Mesothelial cell of epicardium (in vitro differentiated cells): Measurements from ENCODE around the gene CPHXL2. TPM values are rescaled to one million over a fixed set of nuclear protein-coding genes. Genes with fewer than 3 reads are reported as not detected.

Experiments used
- DNase-seq, 2 experiments: peaks; one replicate each; pipeline ENCODE4 v3.0.0; 2021; ENCODE audit warnings: low spot score in 2 of 2; ENCODE audit not compliant: unreplicated experiment in 2 of 2
- H3K27ac Mint-ChIP-seq: 2 replicates; pipeline ENCODE4 v1.8.0; 2021; ENCODE audit warnings: mixed read lengths
- H3K27me3 Mint-ChIP-seq: 2 replicates; pipeline ENCODE4 v1.8.0; 2021; ENCODE audit warnings: low read depth, mixed read lengths
- H3K36me3 Mint-ChIP-seq: 2 replicates; pipeline ENCODE4 v1.8.0; 2021; ENCODE audit warnings: mixed read lengths
- H3K4me1 Mint-ChIP-seq: 2 replicates; pipeline ENCODE4 v1.8.0; 2021; ENCODE audit warnings: mixed read lengths
- H3K4me3 Mint-ChIP-seq: 2 replicates; pipeline ENCODE4 v1.8.0; 2021; ENCODE audit warnings: mild to moderate bottlenecking, moderate library complexity, mixed read lengths
- H3K9me3 Mint-ChIP-seq: 2 replicates; pipeline ENCODE4 v1.8.0; 2021; ENCODE audit warnings: mixed read lengths
- total RNA-seq: library from RNA; stranded (reverse); gene quantifications from 3 replicates; pipeline ENCODE4 v1.2.1, GENCODE V29; 2021
- TF ChIP-seq, protein P1 (sequence below): fragments of 200-600 bp; sonication (generic); IDR thresholded peaks from one replicate; pipeline ENCODE4 v1.5.0; 2021; ENCODE audit warnings: antibody characterized with exemption; ENCODE audit not compliant: unreplicated experiment

The CPHXL2 gene
- total RNA-seq, 1 donor from 2014 or later: not detected

DNA sequence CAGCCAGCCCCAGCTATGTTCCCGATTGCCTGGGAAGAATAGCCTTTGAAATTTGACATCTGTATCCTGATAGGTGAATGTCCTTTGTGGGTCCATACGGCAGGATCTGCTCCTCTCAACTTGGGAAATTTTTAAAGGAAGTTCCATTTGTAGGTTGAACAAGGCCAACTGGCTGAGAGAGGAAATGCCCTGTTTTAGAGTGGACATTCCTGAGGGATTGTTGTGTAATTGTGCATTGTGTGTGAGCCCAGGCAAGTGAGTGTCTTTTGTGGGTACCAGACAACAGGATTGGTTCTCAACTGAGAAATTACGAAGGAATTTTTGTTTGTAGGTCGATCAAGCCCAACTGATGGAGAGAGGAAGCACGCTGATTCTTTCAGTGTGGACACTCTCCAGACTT is 2.6 kb upstream of the CPHXL2 start:
- H3K36me3 Mint-ChIP-seq: peaks cover 17% of the 10 kb centered on the region
- TF ChIP-seq, protein P1, sequence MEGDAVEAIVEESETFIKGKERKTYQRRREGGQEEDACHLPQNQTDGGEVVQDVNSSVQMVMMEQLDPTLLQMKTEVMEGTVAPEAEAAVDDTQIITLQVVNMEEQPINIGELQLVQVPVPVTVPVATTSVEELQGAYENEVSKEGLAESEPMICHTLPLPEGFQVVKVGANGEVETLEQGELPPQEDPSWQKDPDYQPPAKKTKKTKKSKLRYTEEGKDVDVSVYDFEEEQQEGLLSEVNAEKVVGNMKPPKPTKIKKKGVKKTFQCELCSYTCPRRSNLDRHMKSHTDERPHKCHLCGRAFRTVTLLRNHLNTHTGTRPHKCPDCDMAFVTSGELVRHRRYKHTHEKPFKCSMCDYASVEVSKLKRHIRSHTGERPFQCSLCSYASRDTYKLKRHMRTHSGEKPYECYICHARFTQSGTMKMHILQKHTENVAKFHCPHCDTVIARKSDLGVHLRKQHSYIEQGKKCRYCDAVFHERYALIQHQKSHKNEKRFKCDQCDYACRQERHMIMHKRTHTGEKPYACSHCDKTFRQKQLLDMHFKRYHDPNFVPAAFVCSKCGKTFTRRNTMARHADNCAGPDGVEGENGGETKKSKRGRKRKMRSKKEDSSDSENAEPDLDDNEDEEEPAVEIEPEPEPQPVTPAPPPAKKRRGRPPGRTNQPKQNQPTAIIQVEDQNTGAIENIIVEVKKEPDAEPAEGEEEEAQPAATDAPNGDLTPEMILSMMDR: no peak
- no peaks in the 10 kb centered on the region for H3K27me3 Mint-ChIP-seq
- no peak overlapping the region for H3K27ac Mint-ChIP-seq
- no peaks in the 10 kb centered on the region for H3K4me1 Mint-ChIP-seq
- no peak overlapping the region for H3K4me3 Mint-ChIP-seq
- peaks cover 22% of the 10 kb centered on the region for H3K9me3 Mint-ChIP-seq
- no peak for DNase-seq

GRCh38 chr16:75667503-75667902 is 9.3 kb downstream of the CPHXL2 start:
- TF ChIP-seq, protein P1: no peak
- Mint-ChIP-seq H3K27me3 (no peaks in the 10 kb centered on the region), H3K9me3 (peaks cover 11% of the 10 kb centered on the region), H3K27ac (no peak overlapping the region), H3K36me3 (peaks cover 8% of the 10 kb centered on the region), H3K4me3 (no peak overlapping the region), H3K4me1 (no peaks in the 10 kb centered on the region)
- DNase-seq: no peak

DNA sequence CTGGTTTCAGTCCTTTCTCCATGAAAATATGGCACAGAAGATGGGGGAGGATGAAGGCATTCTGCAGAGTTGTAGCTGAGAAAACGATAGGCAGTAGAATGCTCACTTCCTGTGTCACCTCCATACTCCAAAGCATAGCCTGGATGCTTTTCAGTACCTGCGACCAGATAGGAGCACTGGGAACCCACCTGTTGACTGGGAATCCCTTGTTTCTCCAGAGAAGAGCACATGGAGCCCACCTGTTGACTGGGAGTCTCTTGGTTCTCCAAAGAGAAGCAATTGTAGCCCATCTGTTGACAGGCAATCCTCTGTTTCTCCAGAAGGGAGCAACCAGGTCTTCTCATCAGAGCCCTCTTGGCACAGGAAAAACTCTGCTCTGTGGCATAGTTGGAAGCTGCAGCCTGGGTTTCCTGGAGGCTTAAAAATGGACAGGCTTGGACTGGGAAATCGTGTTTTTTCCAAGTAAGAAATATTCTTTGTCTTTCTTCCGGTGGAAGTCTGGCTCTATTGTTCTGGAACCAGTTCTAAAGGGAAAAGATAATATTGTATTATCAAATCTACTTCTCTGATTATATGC is 16.0 kb downstream of the CPHXL2 start:
- Mint-ChIP-seq H3K9me3 (peaks cover 7% of the 10 kb centered on the region), H3K4me3 (no peak overlapping the region), H3K27me3 (no peaks in the 10 kb centered on the region), H3K36me3 (peaks cover 30% of the 10 kb centered on the region), H3K4me1 (no peaks in the 10 kb centered on the region), H3K27ac (no peak overlapping the region)
- no peak for DNase-seq
- TF ChIP-seq, protein P1: no peak

- TF ChIP-seq, protein P1: no peak
- no peak for DNase-seq
- no peak overlapping the region for H3K27ac Mint-ChIP-seq
- H3K36me3 Mint-ChIP-seq: peaks cover 30% of the 10 kb centered on the region
- peaks cover 5% of the 10 kb centered on the region for H3K9me3 Mint-ChIP-seq
- H3K4me3 Mint-ChIP-seq: no peak overlapping the region
- H3K27me3 Mint-ChIP-seq: no peaks in the 10 kb centered on the region
- no peaks in the 10 kb centered on the region for H3K4me1 Mint-ChIP-seq
Observed at GRCh38 chr16:75660321-75660720, 16.5 kb downstream of the CPHXL2 start.

DNA sequence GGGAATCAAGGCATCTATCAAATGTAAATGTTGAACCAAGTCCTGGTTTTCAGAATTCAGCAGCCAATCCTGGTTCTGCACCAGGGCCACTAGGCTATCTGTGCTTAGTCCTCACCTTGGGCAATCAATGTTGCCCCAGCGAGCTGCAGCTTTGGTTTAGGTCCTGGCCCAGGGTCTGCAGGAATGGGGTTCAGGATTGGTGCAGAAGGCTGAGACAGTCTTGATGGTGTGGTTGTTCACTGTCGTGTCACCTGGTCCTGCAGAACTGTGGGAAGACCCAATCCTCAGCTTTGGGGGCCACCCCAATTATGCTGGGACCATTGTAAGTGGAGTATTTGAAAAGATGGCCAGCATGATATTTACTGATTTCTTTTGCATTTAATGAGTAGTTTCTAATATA is 18.6 kb downstream of the CPHXL2 start:
- Mint-ChIP-seq H3K4me3 (no peak overlapping the region), H3K27me3 (no peaks in the 10 kb centered on the region), H3K4me1 (peaks cover 2% of the 10 kb centered on the region), H3K27ac (no peak overlapping the region), H3K36me3 (peaks cover 30% of the 10 kb centered on the region), H3K9me3 (no peaks in the 10 kb centered on the region)
- DNase-seq: no peak
- TF ChIP-seq, protein P1: no peak

DNA sequence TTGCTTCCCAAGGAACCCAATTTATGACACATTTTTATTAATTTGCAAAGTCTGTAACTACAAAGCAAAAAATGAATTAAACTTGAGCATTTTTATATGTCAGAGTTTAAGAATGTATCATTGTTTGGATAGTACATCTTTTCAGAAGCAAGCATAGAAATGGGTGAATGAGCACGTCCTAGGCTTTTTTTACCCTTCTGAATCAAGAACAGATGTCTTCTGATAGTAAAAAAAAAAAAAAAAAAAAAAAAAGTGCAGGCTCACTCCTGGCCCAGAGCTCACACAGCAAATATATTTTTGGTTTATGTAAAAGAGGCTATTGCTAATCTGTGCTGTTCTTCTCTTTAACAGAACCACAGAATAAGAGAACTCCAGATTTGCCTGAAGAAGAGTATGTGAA is 22.9 kb downstream of the CPHXL2 start:
- Mint-ChIP-seq H3K27ac (peak overlapping the region; percentile 61), H3K4me1 (peaks cover 33% of the 10 kb centered on the region), H3K27me3 (no peaks in the 10 kb centered on the region), H3K36me3 (peaks cover 26% of the 10 kb centered on the region), H3K9me3 (no peaks in the 10 kb centered on the region), H3K4me3 (no peak overlapping the region)
- no peak for DNase-seq
- TF ChIP-seq, protein P1: no peak
